Esophagus muscularis mucosa (tissue), 4 donors: ENCODE measurements around the gene DENND1C. TPM values are rescaled to one million over a fixed set of nuclear protein-coding genes. Genes with fewer than 3 reads are reported as not detected.

Experiments used
- DNase-seq: peaks from one replicate; pipeline ENCODE4 v3.0.0-alpha.2; 2017; ENCODE audit errors: extremely low spot score
- H3K27ac ChIP-seq, 4 donors: fragments of 200-600 bp; sonication (generic); replicated peaks in 1 of 4; 1 replicate in 3 of 4; 2 replicates in 1 of 4; pipeline ENCODE4 v1.5.1; 2016 to 2019; ENCODE audit warnings: mild to moderate bottlenecking in 1 of 4
- H3K27me3 ChIP-seq, 4 donors: fragments of 200-600 bp; sonication (generic); one replicate each; pipeline versions ENCODE4 v1.5.1 to v1.6.0; 2016 to 2019
- H3K36me3 ChIP-seq, 4 donors: fragments of 200-600 bp; sonication (generic); one replicate each; pipeline ENCODE4 v1.5.1; 2016 to 2019
- H3K4me1 ChIP-seq, 4 donors: fragments of 200-600 bp; sonication (generic); one replicate each; pipeline ENCODE4 v1.5.1; 2016 to 2019
- H3K4me3 ChIP-seq, 4 donors: fragments of 200-600 bp; sonication (generic); 1 replicate in 2 of 4; 2 replicates in 2 of 4; pipeline ENCODE4 v1.5.1; 2016 to 2019; ENCODE audit warnings: mild to moderate bottlenecking in 4 of 4, moderate library complexity in 1 of 4
- H3K9me3 ChIP-seq, 4 donors: fragments of 200-600 bp; sonication (generic); 1 replicate in 3 of 4; 2 replicates in 1 of 4; pipeline ENCODE4 v1.5.1; 2016 to 2019
- CTCF ChIP-seq, 3 experiments: fragments of 200-600 bp in 2 of 3; fragments of 450-650 bp in 1 of 3; sonication (generic) in 2 of 3; IDR thresholded peaks; one replicate each; pipeline ENCODE4 v1.5.1; 2017 to 2019; ENCODE audit warnings: antibody characterized with exemption in 3 of 3, mild to moderate bottlenecking in 2 of 3, moderate library complexity in 1 of 3
- EP300 ChIP-seq: sonication (generic); formaldehyde crosslinking; IDR thresholded peaks from one replicate; pipeline ENCODE4 v1.6.1; 2017; ENCODE audit warnings: antibody characterized with exemption
- POLR2A ChIP-seq: fragments of 450-650 bp; IDR thresholded peaks from one replicate; pipeline ENCODE4 v1.6.1; 2017; ENCODE audit warnings: antibody characterized with exemption, moderate library complexity, mild to moderate bottlenecking, low read depth
- POLR2AphosphoS5 ChIP-seq, 2 donors: sonication (generic); formaldehyde crosslinking; IDR thresholded peaks; one replicate each; pipeline ENCODE4 v1.6.1; 2017; ENCODE audit warnings: antibody characterized with exemption in 2 of 2
- WGBS: methylation state at CpG from one replicate; pipeline ENCODE4 v1.1.5; 2018; 5-methylcytosine and 5-hydroxymethylcytosine counted together
- intact Hi-C: fragments of 100-400 bp; cut with DNase I; formaldehyde crosslinking; loops from one replicate; pipeline ENCODE4 v1.15.1; 2023
- total RNA-seq, 4 donors: library from RNA; depleted of rRNA; stranded (reverse); fragments of >200 nt; gene quantifications; one replicate each; pipeline versions ENCODE4 v1.1.0 to v1.2.1, GENCODE V29; 2016

Gene DENND1C
- total RNA-seq, 4 donors from 2014 or later: 0.13 to 2.8 (median 1.1) TPM

- peaks cover 2 to 11% (median 8%) of the 10 kb centered on the region in 4 donors for H3K4me1 ChIP-seq
- no peak overlapping the region for H3K27ac ChIP-seq
- H3K36me3 ChIP-seq: no peaks in the 10 kb centered on the region
- 56% methylated on average over 20 of the region's 20 CpGs for WGBS
- DNase-seq: no peak
- no peak for TF ChIP-seq CTCF (IDR thresholded peaks at IDR 0.05)
- TF ChIP-seq EP300: no peak
- TF ChIP-seq POLR2A: no peak
- TF ChIP-seq POLR2AphosphoS5 (IDR thresholded peaks at IDR 0.05): no peak
- H3K9me3 ChIP-seq: no peaks in the 10 kb centered on the region
- intact Hi-C loops: no loop called here
- no peak overlapping the region for H3K4me3 ChIP-seq
- H3K27me3 ChIP-seq: peaks cover 0 to 25% (median 2%) of the 10 kb centered on the region in 4 donors
Observed at GRCh38 chr19:6521718-6522646, 40.4 kb upstream of the DENND1C start.

- no peak for DNase-seq
- intact Hi-C loops: loop anchor here (5.0 kb wide), 2 partner anchors 218 to 233 kb away; partner anchors contain the start of genes GPR108 and TRIP10
- Histone ChIP-seq H3K4me1 (peaks cover 7 to 24% (median 18%) of the 10 kb centered on the region in 4 donors), H3K36me3 (no peaks in the 10 kb centered on the region), H3K4me3 (no peak overlapping the region), H3K27ac (no peak overlapping the region), H3K27me3 (peaks cover 0 to 25% (median 2%) of the 10 kb centered on the region in 4 donors), H3K9me3 (no peaks in the 10 kb centered on the region)
- WGBS: 43% methylated on average over 2 of the region's 2 CpGs
- TF ChIP-seq POLR2A: no peak
- TF ChIP-seq EP300: no peak
- no peak for TF ChIP-seq CTCF (IDR thresholded peaks at IDR 0.05)
- TF ChIP-seq POLR2AphosphoS5 (IDR thresholded peaks at IDR 0.05): no peak
Observed at GRCh38 chr19:6519289-6519688, 37.7 kb upstream of the DENND1C start.

- no peak for TF ChIP-seq CTCF (IDR thresholded peaks at IDR 0.05)
- no peak for TF ChIP-seq POLR2AphosphoS5 (IDR thresholded peaks at IDR 0.05)
- no peak for DNase-seq
- Histone ChIP-seq H3K27ac (no peak overlapping the region), H3K27me3 (peaks cover 0 to 23% (median 2%) of the 10 kb centered on the region in 4 donors), H3K9me3 (no peaks in the 10 kb centered on the region), H3K4me3 (no peak overlapping the region), H3K36me3 (no peaks in the 10 kb centered on the region), H3K4me1 (peaks cover 7 to 24% (median 16%) of the 10 kb centered on the region in 4 donors)
- intact Hi-C loops: loop anchor here (1.0 to 5.0 kb wide), 3 partner anchors 111 to 234 kb away; partner anchors contain the start of genes GPR108 and TRIP10
- WGBS: 52% methylated on average over 14 of the region's 14 CpGs
Observed at GRCh38 chr19:6518145-6518911, 36.7 kb upstream of the DENND1C start.

GRCh38 chr19:6516659-6517291 lies 35.2 kb upstream of the DENND1C start:
- Histone ChIP-seq H3K4me1 (peaks cover 7 to 24% (median 16%) of the 10 kb centered on the region in 4 donors), H3K4me3 (peak overlapping the region; percentile 67 to 73 (median 69)), H3K27ac (peak overlapping the region; percentile 64 to 79 (median 76)), H3K9me3 (no peaks in the 10 kb centered on the region), H3K27me3 (peaks cover 0 to 11% (median 0%) of the 10 kb centered on the region in 4 donors), H3K36me3 (no peaks in the 10 kb centered on the region)
- TF ChIP-seq POLR2A (no peak), CTCF (IDR thresholded peaks at IDR 0.05) (peak; percentile 93 to 100 (median 96)), POLR2AphosphoS5 (IDR thresholded peaks at IDR 0.05) (no peak)
- DNase-seq: peak; percentile 93
- WGBS: 2% methylated on average over 21 of the region's 38 CpGs
- intact Hi-C loops: loop anchor here (2.0 to 5.0 kb wide), 3 partner anchors 221 to 346 kb away; partner anchors contain the start of genes GPR108 and TRIP10
